Stimulated activated naive CD8-positive, alpha-beta T cell treated with anti-CD3 and anti-CD28 coated beads, Interleukin-15, Interleukin-2, amounts not matched to agents 100 ng/mL and 50 ng/mL, for 24 hours (primary cell): ENCODE data around the gene MAGI1.

Experiments
- H3K27ac Mint-ChIP-seq: one replicate; pipeline ENCODE4 v1.8.0; 2021; ENCODE audit warnings: mild to moderate bottlenecking, mixed read lengths
- H3K27me3 Mint-ChIP-seq: one replicate; pipeline ENCODE4 v1.8.0; 2021; ENCODE audit warnings: mixed read lengths
- H3K36me3 Mint-ChIP-seq: one replicate; pipeline ENCODE4 v1.8.0; 2021; ENCODE audit warnings: low read depth, mixed read lengths
- H3K4me1 Mint-ChIP-seq: one replicate; pipeline ENCODE4 v1.8.0; 2021; ENCODE audit warnings: low read depth, mixed read lengths
- H3K4me3 Mint-ChIP-seq: one replicate; pipeline ENCODE4 v1.8.0; 2021; ENCODE audit warnings: mild to moderate bottlenecking, mixed read lengths
- H3K9me3 Mint-ChIP-seq: one replicate; pipeline ENCODE4 v1.8.0; 2021; ENCODE audit warnings: mixed read lengths

The MAGI1 gene

GRCh38 chr3:65368866-65369265 lies 669.9 kb downstream of the MAGI1 start:
- Mint-ChIP-seq H3K27me3 (no peaks in the 10 kb centered on the region), H3K27ac (no peak overlapping the region), H3K9me3 (peaks cover 4% of the 10 kb centered on the region), H3K36me3 (no peaks in the 10 kb centered on the region), H3K4me1 (no peaks in the 10 kb centered on the region), H3K4me3 (no peak overlapping the region)

DNA sequence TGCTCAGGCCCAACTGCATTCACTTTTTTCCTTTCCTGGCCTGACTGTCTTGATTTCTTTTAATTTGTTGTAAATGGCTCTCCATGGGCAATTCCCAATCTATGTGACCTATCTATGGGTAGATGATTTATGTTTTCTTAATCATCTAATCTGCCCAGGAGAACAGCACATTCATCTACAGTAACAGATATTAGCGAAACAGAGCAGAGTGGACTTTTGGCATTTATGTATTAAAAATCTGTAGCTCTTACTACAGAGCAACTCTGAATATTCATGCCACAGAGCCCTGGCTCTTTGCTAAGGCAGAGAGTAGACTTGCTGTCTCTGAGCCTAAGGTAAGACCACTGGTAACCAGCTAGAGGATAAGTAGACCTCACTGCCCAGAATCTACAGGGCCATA lies 676.0 kb downstream of the MAGI1 start:
- Mint-ChIP-seq H3K27me3 (peaks cover 16% of the 10 kb centered on the region), H3K4me3 (no peak overlapping the region), H3K9me3 (peaks cover 13% of the 10 kb centered on the region), H3K27ac (no peak overlapping the region), H3K4me1 (no peaks in the 10 kb centered on the region), H3K36me3 (no peaks in the 10 kb centered on the region)

- Mint-ChIP-seq H3K4me1 (no peaks in the 10 kb centered on the region), H3K4me3 (no peak overlapping the region), H3K36me3 (no peaks in the 10 kb centered on the region), H3K27ac (no peak overlapping the region), H3K27me3 (peaks cover 27% of the 10 kb centered on the region), H3K9me3 (peaks cover 13% of the 10 kb centered on the region)
These were observed 677.3 kb downstream of the MAGI1 start for GRCh38 chr3:65361448-65361847.

GRCh38 chr3:65356331-65357248 lies 682.1 kb downstream of the MAGI1 start:
- Mint-ChIP-seq H3K36me3 (no peaks in the 10 kb centered on the region), H3K27ac (no peak overlapping the region), H3K4me1 (no peaks in the 10 kb centered on the region), H3K9me3 (peaks cover 10% of the 10 kb centered on the region), H3K27me3 (peaks cover 41% of the 10 kb centered on the region), H3K4me3 (no peak overlapping the region)

DNA sequence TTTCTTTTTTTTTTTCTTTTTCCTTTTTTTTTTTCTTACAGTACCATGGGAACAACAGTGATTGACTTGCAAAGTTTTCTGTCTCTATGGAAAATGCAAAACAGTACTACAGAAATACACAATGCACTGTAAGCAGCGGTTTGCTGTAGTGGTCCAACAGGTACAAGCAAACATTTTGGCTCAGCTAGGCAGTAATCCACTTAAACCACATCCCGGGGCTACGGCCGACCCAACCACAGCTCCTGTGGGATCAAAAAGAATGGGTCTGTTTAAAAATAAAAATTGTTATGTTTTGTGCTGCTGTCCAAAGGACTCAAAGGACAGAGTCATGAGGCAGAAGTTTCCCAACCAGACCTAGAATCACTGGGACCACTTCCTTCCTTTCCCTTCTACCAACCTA lies 683.8 kb downstream of the MAGI1 start:
- H3K4me1 Mint-ChIP-seq, result no peaks in the 10 kb centered on the region
- H3K9me3 Mint-ChIP-seq, result peaks cover 10% of the 10 kb centered on the region
- H3K4me3 Mint-ChIP-seq, result no peak overlapping the region
- H3K36me3 Mint-ChIP-seq, result no peaks in the 10 kb centered on the region
- H3K27me3 Mint-ChIP-seq, result peaks cover 41% of the 10 kb centered on the region
- no peak overlapping the region for H3K27ac Mint-ChIP-seq

- Mint-ChIP-seq H3K36me3 (no peaks in the 10 kb centered on the region), H3K4me1 (no peaks in the 10 kb centered on the region), H3K4me3 (no peak overlapping the region), H3K27ac (no peak overlapping the region), H3K9me3 (no peaks in the 10 kb centered on the region), H3K27me3 (peaks cover 27% of the 10 kb centered on the region)
These were observed 685.8 kb downstream of the MAGI1 start for GRCh38 chr3:65352951-65353350.

DNA sequence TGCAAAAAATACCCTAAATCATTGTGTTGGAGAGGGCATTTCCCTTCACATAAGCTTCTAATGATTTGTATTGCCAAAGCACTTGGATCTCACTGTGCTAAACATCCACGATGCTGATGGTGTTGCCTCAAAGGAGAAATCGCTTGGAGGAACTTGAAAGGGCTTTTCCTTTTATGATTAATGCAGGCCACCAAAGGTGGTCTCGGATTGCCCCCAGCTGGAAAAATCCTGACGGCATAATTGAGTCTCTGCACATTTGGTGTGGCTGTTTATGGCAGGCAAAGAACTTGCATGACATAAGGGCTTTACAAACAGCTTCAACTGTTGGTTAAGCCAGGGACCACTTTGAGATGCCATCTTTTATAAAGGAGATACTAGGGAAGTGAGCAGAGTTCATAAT lies 687.0 kb downstream of the MAGI1 start:
- no peak overlapping the region for H3K4me3 Mint-ChIP-seq
- no peaks in the 10 kb centered on the region for H3K9me3 Mint-ChIP-seq
- no peaks in the 10 kb centered on the region for H3K4me1 Mint-ChIP-seq
- H3K36me3 Mint-ChIP-seq, result no peaks in the 10 kb centered on the region
- H3K27ac Mint-ChIP-seq, result no peak overlapping the region
- H3K27me3 Mint-ChIP-seq, result peaks cover 16% of the 10 kb centered on the region

DNA sequence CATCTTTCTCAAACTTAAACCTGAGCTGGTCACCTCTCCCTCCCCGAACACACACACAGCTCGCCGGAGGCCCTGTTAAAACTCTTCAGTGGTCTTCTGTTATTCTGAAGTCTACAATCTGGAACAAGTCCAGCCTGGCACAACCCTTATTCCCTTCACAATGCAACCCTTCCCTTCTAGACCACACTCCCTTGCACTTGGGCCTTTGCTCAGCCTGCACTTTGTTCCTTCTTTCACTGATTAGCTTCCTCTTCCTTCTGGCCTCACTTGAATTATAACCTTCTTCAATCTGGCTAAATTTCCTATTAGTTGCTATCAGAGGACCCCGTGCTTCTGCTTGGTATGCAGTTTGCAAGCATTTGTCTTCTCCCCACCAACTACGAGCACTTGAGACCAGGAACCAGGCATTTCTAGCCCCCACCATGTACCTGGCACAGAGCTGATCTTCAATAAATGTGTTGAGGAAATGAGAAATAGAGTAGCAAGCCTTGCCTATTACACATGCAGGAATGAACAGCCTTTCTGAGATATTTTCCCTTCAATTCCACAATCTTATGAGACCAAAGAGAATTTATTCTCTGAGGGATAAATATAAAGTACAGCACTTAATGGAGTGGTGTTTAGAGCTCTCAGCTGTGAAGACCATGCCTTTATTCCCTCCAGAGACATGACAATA lies 687.8 kb downstream of the MAGI1 start:
- no peaks in the 10 kb centered on the region for H3K36me3 Mint-ChIP-seq
- no peaks in the 10 kb centered on the region for H3K9me3 Mint-ChIP-seq
- H3K27ac Mint-ChIP-seq, result no peak overlapping the region
- peaks cover 8% of the 10 kb centered on the region for H3K27me3 Mint-ChIP-seq
- no peak overlapping the region for H3K4me3 Mint-ChIP-seq
- H3K4me1 Mint-ChIP-seq, result no peaks in the 10 kb centered on the region

DNA sequence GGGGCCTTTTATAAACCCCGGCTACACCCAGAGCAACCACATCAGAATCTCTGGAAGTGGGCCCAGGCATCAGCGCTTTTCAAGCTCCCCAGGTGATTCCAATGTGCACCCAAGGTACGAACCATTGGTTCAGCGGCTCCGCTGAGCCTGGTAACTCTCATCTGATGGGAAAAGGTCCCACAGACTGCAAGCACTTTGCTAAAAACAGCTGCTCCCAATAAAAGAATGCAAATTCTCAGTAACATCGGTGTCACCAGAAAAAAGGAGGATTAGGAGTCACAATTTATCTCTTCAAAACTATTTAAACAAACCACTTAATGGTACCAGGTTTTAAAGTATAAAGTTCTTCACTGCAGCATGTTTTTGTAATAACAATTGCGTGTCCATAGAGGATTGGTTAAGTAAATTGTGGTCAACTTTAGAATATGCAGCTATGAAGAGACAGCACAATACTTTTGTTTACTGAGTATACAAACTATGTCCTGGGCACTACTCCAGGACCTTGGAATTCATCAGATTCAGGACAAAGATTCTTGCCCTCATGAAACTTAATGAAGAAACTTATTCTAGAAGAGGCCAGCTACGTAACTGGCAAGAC lies 690.2 kb downstream of the MAGI1 start:
- Mint-ChIP-seq H3K4me3 (no peak overlapping the region), H3K36me3 (no peaks in the 10 kb centered on the region), H3K9me3 (no peaks in the 10 kb centered on the region), H3K27me3 (no peaks in the 10 kb centered on the region), H3K4me1 (no peaks in the 10 kb centered on the region), H3K27ac (no peak overlapping the region)

GRCh38 chr3:65347166-65347565 lies 691.6 kb downstream of the MAGI1 start:
- no peaks in the 10 kb centered on the region for H3K36me3 Mint-ChIP-seq
- no peak overlapping the region for H3K4me3 Mint-ChIP-seq
- H3K9me3 Mint-ChIP-seq, result no peaks in the 10 kb centered on the region
- no peak overlapping the region for H3K27ac Mint-ChIP-seq
- no peaks in the 10 kb centered on the region for H3K4me1 Mint-ChIP-seq
- no peaks in the 10 kb centered on the region for H3K27me3 Mint-ChIP-seq

- H3K27me3 Mint-ChIP-seq, result no peaks in the 10 kb centered on the region
- H3K4me1 Mint-ChIP-seq, result no peaks in the 10 kb centered on the region
- no peak overlapping the region for H3K27ac Mint-ChIP-seq
- no peaks in the 10 kb centered on the region for H3K36me3 Mint-ChIP-seq
- no peak overlapping the region for H3K4me3 Mint-ChIP-seq
- H3K9me3 Mint-ChIP-seq, result no peaks in the 10 kb centered on the region
These were observed 693.9 kb downstream of the MAGI1 start for GRCh38 chr3:65344846-65345245.

DNA sequence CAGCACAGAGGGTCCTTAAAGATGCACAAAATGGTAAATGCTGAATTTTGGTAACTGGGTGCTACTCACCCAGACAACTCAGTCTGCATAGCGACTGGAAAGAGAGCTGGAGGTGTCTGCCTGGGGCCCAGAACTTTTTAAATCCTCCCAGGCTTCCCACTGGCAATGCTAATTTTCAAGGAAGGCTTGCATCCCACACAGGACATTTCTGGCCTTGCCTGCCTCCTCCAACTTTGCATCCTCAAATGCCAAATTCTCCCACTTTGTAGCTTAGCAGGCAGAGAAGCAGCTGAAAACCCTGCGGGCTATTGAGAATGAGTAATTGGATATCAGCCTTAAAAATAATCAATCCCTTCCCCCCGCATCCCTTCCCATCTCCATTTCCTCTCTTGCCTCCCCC lies 694.3 kb downstream of the MAGI1 start:
- no peak overlapping the region for H3K27ac Mint-ChIP-seq

DNA sequence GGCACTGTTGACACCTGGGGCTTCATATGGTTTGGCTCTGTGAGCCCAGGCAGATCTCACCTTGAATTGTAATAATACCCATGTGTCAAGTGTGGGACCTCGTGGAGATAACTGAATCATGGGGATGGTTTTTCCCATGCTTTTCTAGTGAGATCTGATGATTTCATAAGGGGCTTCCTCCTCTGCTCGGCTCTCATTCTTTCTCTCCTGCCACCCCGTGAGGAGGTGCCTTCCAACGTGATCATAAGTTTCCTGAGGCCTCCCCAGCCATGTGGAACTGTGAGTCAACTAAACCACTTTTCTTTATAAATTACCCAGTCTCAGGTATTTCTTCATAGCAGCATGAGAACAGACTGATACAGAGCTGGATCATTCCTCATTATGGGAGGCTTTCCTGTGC lies 695.0 kb downstream of the MAGI1 start:
- Mint-ChIP-seq H3K27me3 (no peaks in the 10 kb centered on the region), H3K36me3 (no peaks in the 10 kb centered on the region), H3K9me3 (no peaks in the 10 kb centered on the region), H3K4me3 (no peak overlapping the region), H3K27ac (no peak overlapping the region), H3K4me1 (no peaks in the 10 kb centered on the region)

More for the DNA sequence above, 694.3 kb downstream of the MAGI1 start:
- Mint-ChIP-seq H3K27me3 (no peaks in the 10 kb centered on the region), H3K36me3 (no peaks in the 10 kb centered on the region), H3K4me1 (no peaks in the 10 kb centered on the region), H3K4me3 (no peak overlapping the region), H3K9me3 (no peaks in the 10 kb centered on the region)

DNA sequence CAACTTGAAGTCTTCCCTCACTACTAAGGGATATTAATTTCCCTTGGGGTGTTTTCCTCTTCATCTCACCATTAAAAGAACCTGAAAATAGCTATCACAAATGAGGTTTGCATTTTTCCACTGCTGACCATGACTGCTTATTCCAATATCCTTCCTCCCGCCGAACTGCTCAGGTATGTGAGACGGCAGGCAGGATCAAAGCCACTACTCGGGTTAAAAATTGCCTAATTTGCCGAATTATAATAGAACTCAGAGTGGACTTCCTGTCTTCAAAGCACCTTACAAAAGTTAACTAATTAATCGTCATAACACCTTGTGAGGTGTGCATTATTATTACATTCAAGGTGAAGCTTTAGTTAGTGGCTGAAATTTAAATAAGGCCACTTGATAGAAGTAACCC lies 695.7 kb downstream of the MAGI1 start:
- Mint-ChIP-seq H3K27me3 (no peaks in the 10 kb centered on the region), H3K9me3 (no peaks in the 10 kb centered on the region), H3K27ac (no peak overlapping the region), H3K36me3 (no peaks in the 10 kb centered on the region), H3K4me3 (no peak overlapping the region), H3K4me1 (no peaks in the 10 kb centered on the region)

DNA sequence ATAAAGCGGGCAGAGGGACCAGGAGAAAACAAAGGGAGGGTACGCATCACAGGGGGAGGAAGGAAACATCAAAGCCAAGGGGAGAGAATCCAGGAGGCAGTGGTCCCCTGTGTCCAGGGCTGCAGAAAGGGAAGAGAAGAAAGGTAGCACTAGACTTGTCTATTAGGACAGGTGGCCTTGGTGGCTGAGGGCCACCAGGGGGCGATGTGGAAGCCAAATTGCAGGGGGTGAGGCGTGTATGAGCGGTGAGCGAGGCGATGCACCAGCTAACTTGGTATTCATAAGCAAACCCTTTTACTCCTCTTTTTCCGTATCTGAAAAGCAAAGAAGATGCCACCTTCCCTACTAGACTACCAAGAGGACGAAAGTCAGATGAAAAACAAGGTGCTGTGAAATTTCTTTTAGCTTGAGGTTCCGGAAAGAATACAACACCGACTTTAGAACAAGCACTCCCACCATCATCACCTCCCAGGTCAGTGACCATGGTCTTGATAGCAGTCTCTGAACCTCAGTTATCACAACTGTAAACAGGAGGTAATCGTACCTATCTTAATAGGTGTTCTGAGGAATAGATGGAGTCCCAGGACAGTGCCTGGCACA lies 696.5 kb downstream of the MAGI1 start:
- Mint-ChIP-seq H3K27me3 (no peaks in the 10 kb centered on the region), H3K27ac (no peak overlapping the region), H3K4me3 (no peak overlapping the region), H3K36me3 (no peaks in the 10 kb centered on the region), H3K9me3 (no peaks in the 10 kb centered on the region), H3K4me1 (no peaks in the 10 kb centered on the region)
